GM19328 (cell line): Measurements from ENCODE around the gene GPR22.

ENCODE experiments used
- ATAC-seq: cut with Tn5 transposase; IDR thresholded peaks from one replicate; pipeline ENCODE4 v1.9.1; 2021; ENCODE audit warnings: mild to moderate bottlenecking, moderate library complexity; ENCODE audit not compliant: unreplicated experiment

GPR22 gene, protein sequence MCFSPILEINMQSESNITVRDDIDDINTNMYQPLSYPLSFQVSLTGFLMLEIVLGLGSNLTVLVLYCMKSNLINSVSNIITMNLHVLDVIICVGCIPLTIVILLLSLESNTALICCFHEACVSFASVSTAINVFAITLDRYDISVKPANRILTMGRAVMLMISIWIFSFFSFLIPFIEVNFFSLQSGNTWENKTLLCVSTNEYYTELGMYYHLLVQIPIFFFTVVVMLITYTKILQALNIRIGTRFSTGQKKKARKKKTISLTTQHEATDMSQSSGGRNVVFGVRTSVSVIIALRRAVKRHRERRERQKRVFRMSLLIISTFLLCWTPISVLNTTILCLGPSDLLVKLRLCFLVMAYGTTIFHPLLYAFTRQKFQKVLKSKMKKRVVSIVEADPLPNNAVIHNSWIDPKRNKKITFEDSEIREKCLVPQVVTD

DNA sequence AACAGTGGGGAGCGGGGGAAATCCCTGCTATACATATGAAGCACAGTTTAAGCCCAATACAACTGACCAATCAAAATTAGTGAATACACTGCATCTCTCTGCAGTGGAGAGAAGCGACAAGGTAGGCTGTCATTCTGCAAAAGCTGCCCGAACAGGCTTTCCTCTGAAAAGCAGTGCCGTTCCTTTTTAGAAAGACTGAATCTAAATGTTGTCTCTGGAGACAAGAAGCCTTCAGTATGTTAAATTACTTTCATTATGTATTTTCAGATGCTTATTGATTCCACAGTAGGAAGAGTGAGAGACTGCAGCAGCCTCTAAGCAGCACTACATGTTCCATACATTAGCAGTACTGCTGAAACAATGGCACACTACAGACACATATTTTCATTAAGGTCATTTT is at the start of gene GPR22:
Gene GPR22 (plus strand): TSS at position 129 of the 400 bp plus-strand sequence. CDS start 4,004 bp downstream, outside the sequence.
- no peak for ATAC-seq

DNA sequence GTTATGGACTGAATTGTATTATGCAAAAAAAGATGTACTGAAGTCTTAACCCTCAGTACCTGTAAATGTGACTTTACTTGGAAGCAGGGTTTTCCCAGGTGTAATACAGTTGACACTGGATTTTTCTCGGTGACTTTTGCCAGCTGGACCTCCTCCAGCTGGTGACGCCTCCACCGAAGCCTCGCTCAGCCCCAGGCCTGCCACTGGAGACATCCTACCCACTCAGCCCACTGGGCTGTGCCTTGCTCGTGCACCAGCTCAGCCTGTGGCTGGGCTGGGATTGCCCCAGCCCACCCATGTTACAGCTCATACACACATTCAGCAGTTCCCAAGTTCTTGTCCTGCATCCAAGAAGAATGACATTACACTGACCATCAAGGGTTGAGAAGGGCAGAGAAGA is 42.4 kb upstream of the GPR22 start:
- ATAC-seq, result no peak

DNA sequence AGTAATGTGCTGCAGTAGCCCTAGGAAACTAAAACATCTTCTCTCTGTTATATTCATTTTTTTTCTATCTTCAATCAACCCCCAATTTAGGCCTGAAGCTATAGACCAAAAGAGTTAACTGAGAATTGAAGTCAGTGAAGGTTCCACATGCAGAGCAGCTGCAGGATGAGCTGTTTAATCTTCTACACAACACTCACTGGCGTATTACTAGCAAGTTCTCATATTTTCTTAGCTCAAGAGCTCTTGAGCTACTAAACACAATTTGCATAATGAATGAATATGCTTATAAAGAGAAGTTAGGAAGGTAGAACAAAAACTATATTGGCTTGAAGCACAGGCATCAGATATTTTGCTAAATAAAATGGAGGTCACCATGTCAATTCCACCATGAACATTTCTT is 41.2 kb upstream of the GPR22 start:
- ATAC-seq, result no peak

DNA sequence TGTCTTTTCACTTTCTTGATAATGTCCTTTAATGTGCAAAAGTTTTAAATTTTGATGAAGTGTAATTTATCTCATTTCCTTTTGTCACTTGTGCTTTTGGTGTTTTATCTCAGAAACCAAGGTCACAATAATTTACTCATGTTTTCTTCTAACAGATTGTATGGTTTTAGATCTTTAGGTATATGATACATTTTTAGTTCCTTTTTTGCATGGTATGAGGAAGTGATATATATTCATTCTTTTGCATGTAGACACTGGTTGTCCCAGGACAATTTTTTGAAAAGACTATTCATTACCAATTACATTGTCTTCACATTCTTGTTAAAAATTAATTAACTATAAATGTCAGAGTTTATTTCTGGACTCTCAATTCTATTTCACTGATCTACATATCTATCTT is 39.8 kb upstream of the GPR22 start:
- no peak for ATAC-seq

DNA sequence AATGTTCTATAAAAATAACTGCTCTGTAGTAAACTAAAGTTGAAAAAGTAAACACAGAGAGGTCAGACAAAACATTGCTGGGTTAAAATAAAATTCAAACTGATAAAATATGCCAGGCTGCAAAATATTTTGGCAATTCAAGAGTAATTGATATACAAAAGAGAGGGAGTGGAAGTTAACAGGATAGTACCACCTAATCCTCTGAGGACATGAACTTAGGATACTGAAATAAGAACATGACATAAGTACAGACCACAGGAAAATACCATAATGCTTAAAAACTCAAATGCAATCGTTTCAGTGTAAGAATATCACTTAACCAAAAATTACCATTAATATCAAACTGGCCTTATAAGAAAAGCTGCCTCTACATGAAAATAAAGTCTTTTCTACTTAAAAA is 37.6 kb upstream of the GPR22 start:
- ATAC-seq, result no peak

DNA sequence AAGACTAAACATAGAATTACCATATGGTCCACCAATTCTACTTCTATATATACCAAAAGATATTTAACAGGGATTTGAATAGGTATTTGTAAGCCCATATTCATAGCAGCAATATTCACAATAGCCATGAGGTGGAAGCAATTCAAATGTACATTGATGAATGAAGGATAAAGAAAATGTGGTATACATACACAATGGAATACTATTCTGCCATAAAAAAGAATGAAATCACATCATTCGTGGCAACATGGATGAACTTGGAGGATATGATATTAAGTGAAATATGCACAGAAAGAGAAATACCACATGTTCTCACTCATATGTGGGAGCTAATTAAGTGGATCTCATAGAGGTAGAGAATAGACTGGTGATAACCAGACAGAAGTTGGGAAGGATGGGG is 34.1 kb upstream of the GPR22 start:
- no peak for ATAC-seq

DNA sequence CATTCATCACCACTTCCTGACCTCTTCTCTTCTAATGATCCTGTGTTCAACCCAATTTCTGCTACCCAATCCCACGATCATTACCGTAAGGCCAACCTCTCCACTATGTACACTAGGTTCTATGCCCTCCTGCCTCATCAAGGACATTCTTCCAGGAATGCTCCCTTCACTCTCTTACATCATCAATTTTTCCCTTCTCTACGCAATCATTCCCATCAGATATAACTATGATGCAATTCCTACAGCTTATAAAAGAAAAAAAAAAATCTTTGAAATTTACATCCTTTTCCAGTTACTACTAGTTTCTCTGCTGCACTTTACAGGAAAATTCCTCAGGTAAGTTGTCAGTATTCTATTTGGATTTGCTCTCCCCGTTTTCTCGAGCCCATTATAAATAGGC is 30.8 kb upstream of the GPR22 start:
- no peak for ATAC-seq

DNA sequence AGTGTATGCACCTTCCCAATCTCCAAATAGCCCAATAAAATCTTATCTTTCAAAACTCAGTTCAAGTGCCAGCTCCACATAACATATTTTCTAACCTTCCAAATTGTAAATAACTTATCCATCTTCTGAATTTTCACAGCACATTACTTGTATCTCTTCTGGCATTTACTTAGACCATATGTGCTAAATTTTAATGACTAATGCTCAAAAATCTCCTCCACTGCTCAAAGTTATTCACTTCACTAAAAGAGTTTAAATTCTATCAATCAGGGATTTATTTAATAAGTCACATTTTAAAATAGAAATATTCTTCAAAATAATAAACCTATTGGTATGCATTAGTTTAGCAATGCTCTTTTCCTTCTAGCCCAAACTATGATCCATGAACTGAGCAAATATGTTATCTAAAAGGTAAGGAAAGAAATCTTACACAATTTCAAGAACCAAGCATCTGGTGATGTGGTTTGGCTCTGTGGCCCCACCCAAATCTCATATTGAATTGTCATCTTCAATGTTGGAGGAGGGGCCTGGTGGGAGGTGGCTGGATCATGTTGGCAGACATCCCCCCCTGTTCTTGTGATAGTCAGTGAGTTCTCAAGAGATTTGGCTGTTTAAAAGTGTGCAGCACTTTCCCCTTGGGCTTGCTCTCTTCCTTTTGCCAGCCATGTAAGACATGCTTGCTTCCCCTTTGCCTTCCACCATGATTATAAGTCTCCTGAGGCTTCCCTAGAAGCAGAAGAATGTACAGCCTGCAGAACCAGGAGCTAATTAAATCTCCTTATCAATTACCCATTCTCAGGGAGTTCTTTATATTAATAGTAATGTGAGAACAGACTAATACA is 28.1 kb upstream of the GPR22 start:
- ATAC-seq, result no peak

DNA sequence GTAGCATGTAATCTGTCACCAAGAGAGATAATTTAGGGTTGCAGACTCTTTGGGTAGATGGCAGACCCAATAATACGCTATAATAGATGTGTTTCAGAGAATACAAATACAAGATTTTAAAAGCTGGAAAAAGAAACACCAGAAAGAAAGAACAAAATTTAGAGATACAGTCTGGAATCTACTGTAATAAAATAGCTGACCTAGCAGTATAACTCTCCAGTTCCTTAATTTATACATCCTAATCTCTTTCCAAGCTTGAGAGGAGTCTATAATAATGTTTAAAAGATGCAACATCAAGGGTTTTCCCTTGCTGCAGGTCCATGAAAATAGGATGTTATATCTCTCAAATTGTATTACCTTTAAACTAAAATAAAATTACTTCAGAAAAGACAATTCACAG is 27.2 kb upstream of the GPR22 start:
- ATAC-seq, result no peak

DNA sequence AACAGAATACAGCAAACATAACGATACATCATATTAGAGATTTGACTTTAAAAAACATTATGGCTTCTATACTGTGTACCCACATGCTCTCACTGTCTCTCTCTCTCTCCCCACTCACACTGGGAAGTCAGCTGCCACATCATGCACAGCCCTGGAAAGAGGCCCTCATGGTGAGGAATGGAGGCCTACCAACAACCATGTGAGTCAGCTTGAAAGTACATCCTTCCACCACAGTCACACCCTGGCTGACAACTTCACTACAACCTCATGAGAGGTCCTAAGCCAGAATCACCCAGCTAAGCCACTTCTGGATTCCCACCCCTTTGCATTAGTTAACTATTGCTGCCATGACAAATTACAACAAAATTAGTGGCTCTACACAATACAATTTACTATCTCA is 23.3 kb upstream of the GPR22 start:
- no peak for ATAC-seq

DNA sequence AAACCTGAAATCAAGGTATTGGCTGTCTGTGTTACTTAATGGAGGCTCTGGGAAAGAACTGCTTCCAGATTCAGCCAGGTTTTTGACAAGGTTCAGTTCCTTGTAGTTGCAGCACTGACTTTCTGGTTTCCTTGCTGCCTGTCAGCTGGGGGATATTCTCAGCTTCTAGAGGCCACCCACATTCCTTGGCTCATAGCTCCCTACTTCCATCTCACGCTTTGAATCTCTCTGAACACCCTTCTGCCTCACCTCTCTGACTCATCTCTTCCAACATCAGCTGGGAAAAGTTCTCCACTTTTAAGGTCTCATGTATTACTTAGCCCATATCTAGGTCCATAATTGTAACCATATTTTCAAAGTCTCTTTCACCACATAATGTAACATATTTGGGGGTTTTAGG is 22.9 kb upstream of the GPR22 start:
- ATAC-seq, result no peak

DNA sequence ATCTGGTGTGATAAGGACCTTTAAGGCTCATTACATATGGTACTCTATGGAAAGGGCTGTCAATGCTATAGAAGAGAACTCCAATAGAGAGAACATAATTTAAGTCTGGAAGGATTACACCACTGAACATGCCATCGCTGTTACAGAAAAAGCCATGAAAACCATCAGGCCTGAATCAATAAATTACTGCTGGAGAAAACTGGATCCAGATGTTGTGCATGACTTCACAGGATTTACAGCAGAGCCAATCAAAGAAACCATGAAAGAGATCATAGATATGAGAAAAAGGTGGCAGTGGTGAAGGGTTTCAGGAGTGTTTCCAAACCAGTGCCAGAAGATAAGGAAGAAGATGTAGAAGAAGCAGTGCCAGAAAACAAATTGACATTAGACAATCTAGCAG is 18.9 kb upstream of the GPR22 start:
- no peak for ATAC-seq

DNA sequence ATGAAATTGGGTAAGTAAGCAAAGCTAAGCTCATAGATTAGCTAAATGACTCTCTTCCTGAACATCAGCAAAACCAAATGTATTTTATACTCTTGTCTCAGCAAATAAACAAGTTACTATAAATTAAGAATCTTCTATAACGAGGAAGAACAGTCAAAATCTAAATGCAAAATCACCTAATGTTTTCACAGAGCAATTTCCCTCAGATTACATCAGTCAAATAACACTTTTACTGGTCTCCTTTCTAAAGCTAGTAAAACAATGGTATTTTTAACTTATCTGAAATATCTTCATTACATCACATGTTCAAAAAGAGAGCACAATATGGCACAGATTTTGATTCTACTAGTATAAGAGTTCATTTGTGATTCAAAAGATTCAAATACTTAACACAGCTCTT is 16.5 kb upstream of the GPR22 start:
- no peak for ATAC-seq

DNA sequence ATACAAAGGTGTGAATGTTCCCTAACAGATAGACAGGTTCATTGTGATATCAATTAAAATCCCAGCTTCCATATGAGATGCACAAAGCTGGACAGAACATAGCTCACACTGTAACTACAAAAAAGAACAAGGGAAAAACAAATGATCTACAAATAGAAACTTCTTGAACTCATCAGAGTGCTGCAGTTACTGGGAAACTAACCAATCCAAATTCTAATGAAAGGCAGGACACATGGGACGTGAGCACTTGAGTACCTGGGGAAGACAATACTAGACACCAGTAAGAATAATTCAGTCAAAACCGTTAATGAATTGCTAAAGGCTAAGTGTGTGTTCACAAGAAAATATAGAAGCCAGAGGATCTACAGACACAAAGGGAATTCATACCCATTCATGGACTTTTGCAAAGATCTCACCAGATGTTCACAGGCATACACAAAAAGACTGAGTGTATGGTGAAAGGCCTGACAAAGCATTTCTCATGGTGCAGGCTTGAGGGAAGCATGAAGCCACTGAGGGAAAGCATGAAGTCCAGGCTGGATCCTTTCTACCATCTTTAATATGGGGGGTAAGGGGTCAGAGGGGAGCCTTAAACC is 7.8 kb upstream of the GPR22 start:
- no peak for ATAC-seq

DNA sequence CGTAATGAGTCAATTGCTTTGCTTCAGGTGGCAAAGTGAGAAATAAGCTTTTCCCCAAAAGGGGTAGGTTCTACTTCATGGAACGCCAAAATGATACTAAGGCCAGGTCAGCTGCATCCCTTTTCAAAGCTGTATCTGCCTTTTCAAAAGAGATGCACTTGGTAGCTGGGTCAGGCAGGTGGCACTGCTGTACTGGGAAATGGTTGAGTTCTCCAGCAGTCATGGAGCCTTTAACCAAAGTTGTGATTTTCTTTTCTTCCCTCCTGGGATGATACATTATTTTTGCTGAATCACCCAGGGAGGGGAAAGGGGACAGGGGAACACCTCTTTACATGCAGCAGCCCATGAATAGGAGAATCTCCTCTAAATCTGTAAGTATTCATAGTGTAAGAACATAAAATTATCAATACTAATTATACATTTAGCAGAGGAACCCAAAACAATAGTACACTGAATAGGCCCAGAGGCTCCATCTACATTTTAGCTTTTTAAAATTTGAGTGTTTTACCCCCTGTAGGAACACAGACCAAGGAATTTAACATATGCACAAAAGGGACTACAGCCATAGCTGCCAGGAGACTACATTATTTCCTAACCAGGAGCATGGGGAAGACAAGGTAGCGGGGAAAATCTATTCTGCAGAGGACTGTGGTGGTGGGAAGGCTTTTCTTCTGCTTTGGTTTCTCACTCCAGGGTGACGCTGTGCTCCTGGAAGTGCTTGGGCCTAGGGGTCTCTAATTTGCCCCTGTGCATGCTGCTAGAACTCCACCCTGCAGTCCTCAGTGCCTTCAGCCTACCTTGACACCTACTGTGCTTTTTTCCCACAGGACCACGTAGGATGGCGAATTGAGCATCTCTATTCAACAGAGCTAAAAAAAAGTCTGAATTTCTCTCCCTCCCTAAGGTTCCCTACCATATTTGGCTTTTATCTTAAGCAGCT is 6.4 kb upstream of the GPR22 start:
- no peak for ATAC-seq

DNA sequence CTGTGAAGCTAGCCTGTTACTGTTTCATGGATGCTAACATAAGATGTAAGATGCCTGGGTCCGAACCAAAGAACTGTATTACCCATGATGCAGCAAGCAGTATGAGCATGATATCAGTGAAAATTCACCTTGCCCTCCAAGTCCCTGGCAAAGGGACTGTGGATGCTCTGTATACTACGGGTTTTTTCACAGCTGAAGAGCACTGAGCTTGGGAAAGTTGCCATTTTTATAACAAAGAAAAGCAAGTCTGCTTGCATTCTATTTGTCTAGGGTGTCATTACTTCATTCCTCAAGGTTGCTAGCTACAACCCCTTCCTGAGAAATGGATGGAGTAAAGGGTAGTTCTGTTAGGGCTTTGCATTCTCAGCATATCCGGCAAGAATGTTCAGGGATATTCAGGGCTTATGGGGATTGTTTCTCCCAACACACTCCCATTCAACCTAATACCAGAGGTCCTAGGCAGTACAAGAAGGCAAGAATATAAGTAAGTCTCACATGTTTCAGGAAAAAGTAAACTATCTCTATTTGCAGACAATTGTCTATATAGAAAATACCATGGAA is 5.1 kb upstream of the GPR22 start:
- ATAC-seq, result no peak

DNA sequence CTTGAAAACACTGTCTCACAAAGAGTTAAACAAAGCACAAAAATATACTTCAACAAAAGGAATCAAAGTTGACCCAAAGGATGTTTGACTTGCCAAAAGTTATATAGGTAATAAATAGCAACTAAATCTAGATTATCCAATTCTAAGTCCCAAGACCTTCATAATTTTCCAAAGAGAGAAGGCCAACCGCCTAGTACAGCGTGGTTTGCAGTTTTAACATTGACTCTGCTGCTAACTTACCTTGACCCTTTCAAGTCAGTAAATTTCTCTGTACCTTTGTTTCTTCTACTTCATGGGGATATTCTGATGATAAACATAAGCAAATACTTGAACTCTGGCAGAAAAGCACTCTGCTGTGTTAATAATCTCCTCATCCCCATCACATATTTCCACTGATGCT is 1.9 kb upstream of the GPR22 start:
- no peak for ATAC-seq

DNA sequence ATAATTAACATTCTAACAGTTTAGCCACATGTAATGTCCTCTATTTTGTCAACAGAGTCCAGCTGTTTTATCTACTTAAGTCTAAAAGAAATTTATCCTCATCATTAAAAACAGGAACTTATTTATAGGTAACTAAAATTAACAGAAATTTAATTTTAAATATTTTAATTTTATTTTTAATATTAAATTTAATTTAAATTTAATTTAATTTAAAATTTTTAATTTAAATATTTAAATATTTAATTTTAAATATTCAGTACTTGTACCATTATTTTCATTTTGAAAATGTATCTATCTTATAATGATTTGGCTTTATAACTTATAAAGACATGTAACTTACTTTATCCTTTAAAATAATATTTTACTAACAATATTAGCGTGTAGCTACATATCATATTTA is 1.0 kb upstream of the GPR22 start:
- no peak for ATAC-seq

DNA sequence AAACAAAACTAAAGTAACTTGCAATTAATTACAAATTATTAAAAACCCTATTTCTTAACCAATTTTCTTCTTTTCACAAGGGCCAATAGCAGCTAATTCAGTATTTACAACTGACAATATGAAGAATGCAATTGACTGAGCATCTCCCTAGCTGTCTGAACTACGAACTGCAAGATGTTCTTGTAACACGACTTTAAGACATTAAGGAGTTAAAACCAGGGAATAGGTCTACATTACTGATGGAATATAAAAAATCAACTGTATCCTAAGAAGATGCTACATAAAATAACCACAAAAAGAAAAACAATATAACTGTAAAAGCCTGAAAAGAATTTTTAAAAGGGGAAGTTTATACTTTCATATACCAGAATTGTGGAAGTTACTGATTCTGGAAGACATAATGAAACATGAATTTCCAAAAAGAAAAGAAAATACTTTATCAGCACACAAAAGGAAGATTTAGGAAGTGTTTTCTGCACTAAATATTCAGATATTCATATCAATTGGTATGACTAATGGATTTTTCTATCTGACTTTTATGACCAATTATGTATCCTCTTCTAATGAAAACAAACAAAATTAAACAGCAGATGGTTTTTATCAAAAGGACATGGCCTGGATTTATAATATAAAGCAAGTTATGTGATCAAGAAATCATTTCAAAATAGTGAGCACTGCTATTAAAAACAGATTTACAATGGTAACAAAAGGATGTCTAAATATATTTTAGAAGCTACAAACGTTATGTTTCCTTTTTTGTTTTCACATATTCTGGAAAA is 1.6 kb downstream of the GPR22 start:
- ATAC-seq, result no peak

DNA sequence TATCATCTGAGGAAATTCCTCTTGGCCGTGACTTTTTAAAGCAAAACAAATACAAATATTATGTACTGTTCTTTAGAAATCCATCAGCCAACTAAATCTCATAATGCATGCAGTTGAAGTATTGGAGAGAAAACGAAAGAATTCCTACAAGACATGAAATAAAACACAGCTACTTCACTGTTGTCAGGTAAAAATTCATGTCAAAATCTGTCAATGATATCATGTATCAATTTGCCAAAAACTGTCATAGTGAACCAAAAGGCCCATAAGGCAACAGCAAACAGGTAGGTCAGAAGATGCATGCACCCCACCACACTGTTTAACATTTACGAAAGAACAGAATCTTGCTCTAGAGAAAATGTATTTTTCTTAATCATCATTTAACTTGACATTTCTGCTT is 2.3 kb downstream of the GPR22 start:
- no peak for ATAC-seq
